ENCODE data around the gene SH3PXD2B. TPM values are rescaled to one million over a fixed set of nuclear protein-coding genes. Genes with fewer than 3 reads are reported as not detected.
"Not testable (repeated sequence)": the region's sequence is repeated elsewhere in the genome, so short reads cannot be mapped to it uniquely, and the experiment has no call there.

Gene SH3PXD2B
- total RNA-seq, 6 experiments from 2014 or later = 2.5 to 6.8 (median 5.2) TPM

DNA sequence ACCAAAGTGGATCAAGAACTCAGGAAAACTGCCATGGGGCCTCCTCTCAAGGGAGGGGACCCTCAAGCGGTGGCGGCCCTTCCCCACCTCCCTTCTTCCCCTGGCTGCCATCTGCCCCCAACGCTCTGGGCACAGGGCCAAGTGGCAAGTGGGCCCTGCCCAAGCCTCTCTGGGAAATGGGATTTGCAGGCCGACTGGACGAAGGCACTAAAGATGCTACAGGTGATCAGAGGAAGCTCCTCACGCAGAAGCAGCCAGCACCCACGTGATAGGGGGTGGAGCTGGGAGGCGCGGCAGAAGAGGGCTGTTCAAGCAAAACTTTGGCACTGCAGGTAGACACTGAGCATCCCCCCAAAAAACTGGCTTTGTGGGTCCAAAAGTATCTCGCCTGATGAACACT lies 118.1 kb downstream of the SH3PXD2B start:
- Histone ChIP-seq H3K4me3 (no peak overlapping the region), H3K36me3 (no peaks in the 10 kb centered on the region), H3K4me1 (no peaks in the 10 kb centered on the region), H3K9me3 (no peaks in the 10 kb centered on the region), H3K27ac (no peak overlapping the region), H3K27me3 (no peaks in the 10 kb centered on the region)
- intact Hi-C loops (cut with DNase I) = no loop called here
- TF ChIP-seq POLR2A (IDR thresholded peaks at IDR 0.05) (no peak), CTCF (IDR thresholded peaks at IDR 0.05) (no peak)
- ATAC-seq = no peak
- DNase-seq = no peak
- 93% methylated on average over 7 of the region's 10 CpGs for WGBS (ENCODE audit: insufficient coverage, low coverage, low lambda C conversion rate, missing lambda C conversion rate)

GRCh38 chr5:172335721-172336120 lies 118.6 kb downstream of the SH3PXD2B start:
- Histone ChIP-seq H3K27me3 (no peaks in the 10 kb centered on the region), H3K4me3 (no peak overlapping the region), H3K9me3 (no peaks in the 10 kb centered on the region), H3K27ac (no peak overlapping the region), H3K36me3 (no peaks in the 10 kb centered on the region), H3K4me1 (no peaks in the 10 kb centered on the region)
- TF ChIP-seq CTCF (IDR thresholded peaks at IDR 0.05) (no peak), POLR2A (IDR thresholded peaks at IDR 0.05) (no peak)
- 88% methylated on average over 4 of the region's 4 CpGs for WGBS (ENCODE audit: insufficient coverage, low coverage, low lambda C conversion rate, missing lambda C conversion rate)
- no peak for DNase-seq
- intact Hi-C loops (cut with DNase I) = no loop called here
- no peak for ATAC-seq

GRCh38 chr5:172334641-172335040 lies 119.7 kb downstream of the SH3PXD2B start:
- DNase-seq (no peak), ATAC-seq (no peak)
- H3K36me3 ChIP-seq = no peaks in the 10 kb centered on the region
- H3K27me3 ChIP-seq = no peaks in the 10 kb centered on the region
- no peaks in the 10 kb centered on the region for H3K9me3 ChIP-seq
- intact Hi-C loops (cut with DNase I) = no loop called here
- H3K27ac ChIP-seq = no peak overlapping the region
- H3K4me3 ChIP-seq = no peak overlapping the region
- no peak for TF ChIP-seq CTCF (IDR thresholded peaks at IDR 0.05)
- no peak for TF ChIP-seq POLR2A (IDR thresholded peaks at IDR 0.05)
- WGBS (ENCODE audit: insufficient coverage, low coverage, low lambda C conversion rate, missing lambda C conversion rate) = 96% methylated on average over 6 of the region's 9 CpGs
- no peaks in the 10 kb centered on the region for H3K4me1 ChIP-seq

DNA sequence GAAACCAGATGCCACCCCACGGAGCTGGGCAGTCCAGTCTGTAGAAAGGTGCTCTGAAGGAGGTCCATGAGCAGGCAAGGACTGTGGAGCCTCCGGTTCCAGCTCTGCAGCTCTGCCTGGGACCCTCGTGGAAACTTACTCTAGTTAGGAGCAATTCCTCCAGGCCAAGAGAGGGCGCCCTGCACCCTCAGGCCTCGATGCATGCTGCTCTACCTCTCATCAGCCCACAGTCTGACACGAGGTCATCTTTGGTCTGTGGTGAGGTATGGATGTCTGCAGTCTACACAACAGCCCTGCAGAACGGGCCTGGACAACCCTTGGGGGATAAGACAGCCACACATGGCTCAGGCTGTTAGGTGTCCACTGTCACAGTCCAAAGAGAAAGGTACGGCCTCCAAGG lies 120.1 kb downstream of the SH3PXD2B start:
- peak in 1 of 4 donors; percentile 15 for ATAC-seq
- H3K27me3 ChIP-seq = no peaks in the 10 kb centered on the region
- 96% methylated on average over 3 of the region's 8 CpGs for WGBS (ENCODE audit: insufficient coverage, low coverage, low lambda C conversion rate, missing lambda C conversion rate)
- H3K36me3 ChIP-seq = no peaks in the 10 kb centered on the region
- no peak for TF ChIP-seq CTCF (IDR thresholded peaks at IDR 0.05)
- TF ChIP-seq POLR2A (IDR thresholded peaks at IDR 0.05) = no peak
- no peak for DNase-seq
- no peaks in the 10 kb centered on the region for H3K9me3 ChIP-seq
- intact Hi-C loops (cut with DNase I) = no loop called here
- no peak overlapping the region for H3K4me3 ChIP-seq
- H3K27ac ChIP-seq = no peak overlapping the region
- no peaks in the 10 kb centered on the region for H3K4me1 ChIP-seq

GRCh38 chr5:172326901-172327300 lies 127.4 kb downstream of the SH3PXD2B start:
- H3K4me1 ChIP-seq; H3K4me3 ChIP-seq; H3K27ac ChIP-seq; ATAC-seq; intact Hi-C loops (cut with DNase I); H3K27me3 ChIP-seq; H3K9me3 ChIP-seq; DNase-seq; H3K36me3 ChIP-seq: not testable (repeated sequence)
- 84% methylated on average over 8 of the region's 13 CpGs for WGBS (ENCODE audit: insufficient coverage, low coverage, low lambda C conversion rate, missing lambda C conversion rate)

All from right lobe of liver (tissue), 6 donors.